IPS-NIHi7 (cell line): Measurements from ENCODE around the gene CRTC3.
"Not testable (repeated sequence)": the region's sequence is repeated elsewhere in the genome, so short reads cannot be mapped to it uniquely, and the experiment has no call there.

Experiments
- DNase-seq: peaks from one replicate; pipeline ENCODE4 v3.0.0; 2012; ENCODE audit warnings: mixed read lengths; ENCODE audit errors: extremely low spot score

CRTC3 gene, protein sequence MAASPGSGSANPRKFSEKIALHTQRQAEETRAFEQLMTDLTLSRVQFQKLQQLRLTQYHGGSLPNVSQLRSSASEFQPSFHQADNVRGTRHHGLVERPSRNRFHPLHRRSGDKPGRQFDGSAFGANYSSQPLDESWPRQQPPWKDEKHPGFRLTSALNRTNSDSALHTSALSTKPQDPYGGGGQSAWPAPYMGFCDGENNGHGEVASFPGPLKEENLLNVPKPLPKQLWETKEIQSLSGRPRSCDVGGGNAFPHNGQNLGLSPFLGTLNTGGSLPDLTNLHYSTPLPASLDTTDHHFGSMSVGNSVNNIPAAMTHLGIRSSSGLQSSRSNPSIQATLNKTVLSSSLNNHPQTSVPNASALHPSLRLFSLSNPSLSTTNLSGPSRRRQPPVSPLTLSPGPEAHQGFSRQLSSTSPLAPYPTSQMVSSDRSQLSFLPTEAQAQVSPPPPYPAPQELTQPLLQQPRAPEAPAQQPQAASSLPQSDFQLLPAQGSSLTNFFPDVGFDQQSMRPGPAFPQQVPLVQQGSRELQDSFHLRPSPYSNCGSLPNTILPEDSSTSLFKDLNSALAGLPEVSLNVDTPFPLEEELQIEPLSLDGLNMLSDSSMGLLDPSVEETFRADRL

DNA sequence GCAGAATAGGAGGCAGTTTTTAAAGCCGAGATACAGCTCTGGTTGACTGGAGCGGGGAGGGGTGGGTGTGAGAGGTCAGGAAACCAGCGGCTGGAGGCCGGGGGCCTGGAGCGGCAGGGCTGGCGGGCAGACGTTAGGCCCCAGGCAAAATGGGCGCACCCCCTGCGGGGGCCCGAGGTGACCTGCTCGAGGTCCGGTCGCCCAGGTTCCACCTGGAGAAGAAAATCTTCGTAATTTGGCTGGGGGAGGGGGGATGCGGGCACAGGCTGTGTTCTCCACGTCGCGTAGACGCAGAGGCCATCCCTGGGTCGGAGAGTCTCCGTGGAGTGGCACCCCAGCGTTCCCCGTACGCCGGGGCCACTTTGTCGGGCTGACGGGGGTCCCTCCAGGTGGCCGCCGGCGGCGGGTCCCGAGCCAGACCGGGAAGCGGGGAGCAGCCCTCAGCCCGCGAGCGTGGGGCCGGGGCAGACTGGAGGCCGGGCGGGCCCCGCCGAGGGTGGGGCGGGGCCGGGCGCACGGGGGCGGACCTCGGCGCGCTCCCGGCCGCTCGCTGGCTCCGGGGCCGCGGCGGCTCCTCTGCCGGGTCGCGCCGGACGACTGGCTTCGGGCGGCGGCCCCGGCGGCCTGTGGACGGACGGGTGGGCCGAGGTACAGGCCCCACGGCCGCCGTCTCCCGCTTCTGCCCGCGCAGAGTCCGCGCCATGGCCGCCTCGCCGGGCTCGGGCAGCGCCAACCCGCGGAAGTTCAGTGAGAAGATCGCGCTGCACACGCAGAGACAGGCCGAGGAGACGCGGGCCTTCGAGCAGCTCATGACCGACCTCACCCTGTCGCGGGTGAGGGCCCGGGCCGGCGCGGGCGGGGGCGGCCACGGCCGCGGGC, at the start of gene CRTC3:
TSS of gene CRTC3 (plus strand) at position 553 of the 879 bp plus-strand sequence. CDS start at position 702, 149 bp downstream.
- DNase-seq, result peak; percentile 81

DNA sequence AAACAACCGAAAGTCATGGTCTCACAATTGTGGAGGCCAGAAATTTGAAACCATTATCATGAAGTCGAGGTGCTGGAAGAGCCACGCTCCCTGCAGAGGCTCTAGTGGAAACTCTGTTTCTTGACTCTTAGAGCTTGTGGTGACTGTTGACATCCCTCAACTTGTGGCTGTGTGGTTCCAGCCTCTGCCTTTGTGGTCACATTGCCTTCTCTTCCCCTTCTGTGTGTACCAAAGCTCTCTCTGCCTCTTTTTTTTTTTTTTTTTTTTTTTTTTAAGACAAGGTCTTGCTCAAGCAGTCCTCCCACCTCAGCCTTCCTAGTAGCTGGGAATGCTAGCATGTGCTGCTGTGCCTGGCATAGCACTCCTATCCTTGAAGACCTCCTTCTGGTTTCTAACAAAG, 48.7 kb upstream of the CRTC3 start:
- DNase-seq, result no peak

DNA sequence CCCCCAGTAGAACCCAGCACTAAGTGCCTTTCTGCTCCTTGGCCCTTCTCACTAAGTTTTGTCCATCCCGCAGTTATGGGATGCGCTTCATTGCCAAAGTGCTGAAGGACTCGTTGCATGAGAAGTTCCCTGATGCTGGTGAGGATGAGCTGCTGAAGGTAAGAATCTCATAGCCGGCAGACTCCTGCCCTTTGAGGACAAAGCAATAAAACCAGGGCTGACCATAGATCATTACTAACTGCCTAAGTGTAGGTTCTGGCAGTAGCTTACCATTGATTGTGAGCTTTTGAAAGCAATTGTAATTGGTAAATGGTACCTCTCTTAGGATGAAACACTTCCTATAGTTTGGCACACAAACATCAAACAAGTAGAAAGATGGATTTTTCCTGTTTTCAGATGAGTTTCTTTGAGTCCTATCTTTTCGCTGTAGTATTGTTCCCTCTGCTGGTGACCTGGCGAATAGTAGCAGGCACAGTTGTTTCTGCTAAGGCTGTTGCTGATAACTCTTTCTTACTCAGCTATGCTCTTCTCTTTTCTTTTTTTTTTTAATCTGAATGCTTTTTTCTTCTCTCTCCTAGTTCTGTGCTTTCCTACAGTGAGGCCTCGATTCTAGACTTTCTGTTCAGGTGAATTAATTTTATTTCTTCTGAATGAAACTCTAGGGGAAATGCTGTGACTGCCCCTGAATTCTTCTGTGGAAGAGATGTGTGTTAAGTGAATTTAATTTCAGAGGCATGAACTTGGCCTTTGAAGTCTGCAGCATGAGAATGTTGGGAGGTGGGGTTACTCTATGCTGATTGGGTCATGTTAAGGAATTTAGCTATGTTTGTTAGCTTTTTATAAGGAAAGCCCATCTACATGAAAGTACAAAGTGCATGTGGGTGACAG, 47.4 kb upstream of the CRTC3 start:
- DNase-seq, result peak; percentile 59

DNA sequence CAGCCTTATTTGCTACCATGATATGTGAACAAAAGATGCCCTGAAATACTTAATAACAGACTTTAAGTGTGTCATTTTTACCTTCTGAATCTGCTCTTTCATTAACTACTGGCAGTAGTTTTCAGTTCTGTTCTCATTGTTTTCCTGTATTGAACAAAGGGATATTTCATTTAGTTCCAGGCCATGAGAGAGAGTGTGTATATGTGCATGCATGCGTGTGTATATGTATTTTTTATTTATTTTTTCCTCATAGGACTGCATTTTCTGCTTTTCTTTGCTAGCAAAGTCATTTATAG, 46.8 kb upstream of the CRTC3 start:
- no peak for DNase-seq

DNA sequence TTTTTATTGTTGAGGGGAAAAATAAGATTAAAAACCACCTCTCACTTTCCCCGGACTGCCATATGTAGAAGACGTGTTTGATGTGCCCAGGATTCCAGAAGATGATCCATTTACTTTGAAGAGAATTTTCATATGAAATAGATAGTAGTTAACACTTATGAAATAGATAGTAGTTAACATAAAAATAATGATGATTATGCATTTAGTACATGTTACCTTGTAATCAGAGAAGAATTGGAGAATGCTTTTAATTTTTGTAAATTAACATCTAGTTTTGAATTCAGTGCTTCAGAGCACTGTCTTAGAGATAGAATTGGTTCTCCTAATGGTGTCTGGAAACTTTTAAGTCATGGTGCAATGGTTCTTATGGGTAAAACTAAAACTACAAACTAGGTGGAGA, 46.1 kb upstream of the CRTC3 start:
- DNase-seq, result no peak

DNA sequence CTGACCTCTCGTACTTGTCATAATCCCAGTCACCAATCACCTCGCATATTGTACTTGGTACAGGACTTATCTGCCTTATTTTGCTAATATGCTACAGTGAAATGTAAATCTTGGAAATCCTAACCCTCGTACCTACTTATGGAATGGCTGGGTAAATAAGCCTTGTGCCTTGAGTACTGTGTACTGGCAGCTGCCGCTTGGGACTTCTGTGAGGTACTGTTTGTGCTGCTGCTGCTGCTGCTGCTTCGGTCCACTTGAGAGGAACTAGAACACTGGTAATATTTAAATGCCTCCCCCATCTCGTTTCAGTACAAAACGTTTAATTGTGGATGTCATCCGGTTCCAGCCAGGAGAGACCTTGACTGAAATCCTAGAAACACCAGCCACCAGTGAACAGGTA, 42.5 kb upstream of the CRTC3 start:
- no peak for DNase-seq

DNA sequence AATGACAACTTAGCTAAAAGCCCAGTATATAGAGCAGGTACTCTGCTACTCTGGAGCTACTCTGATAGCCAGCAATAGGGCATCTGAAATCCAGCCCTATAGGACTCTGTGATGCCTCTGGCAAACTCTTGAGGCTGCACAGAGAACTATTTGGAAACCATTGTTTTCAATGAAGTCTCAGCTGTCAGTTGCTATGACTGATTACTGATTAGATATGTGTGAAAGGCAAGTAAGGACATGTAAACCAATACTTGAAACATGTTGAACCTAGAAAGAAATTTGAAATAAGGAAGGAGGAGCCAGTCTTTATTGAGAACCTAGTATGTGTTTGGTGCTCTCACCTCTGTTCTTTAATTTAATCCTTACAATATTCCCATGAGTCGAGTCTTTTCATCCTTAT, 40.2 kb upstream of the CRTC3 start:
- no peak for DNase-seq

DNA sequence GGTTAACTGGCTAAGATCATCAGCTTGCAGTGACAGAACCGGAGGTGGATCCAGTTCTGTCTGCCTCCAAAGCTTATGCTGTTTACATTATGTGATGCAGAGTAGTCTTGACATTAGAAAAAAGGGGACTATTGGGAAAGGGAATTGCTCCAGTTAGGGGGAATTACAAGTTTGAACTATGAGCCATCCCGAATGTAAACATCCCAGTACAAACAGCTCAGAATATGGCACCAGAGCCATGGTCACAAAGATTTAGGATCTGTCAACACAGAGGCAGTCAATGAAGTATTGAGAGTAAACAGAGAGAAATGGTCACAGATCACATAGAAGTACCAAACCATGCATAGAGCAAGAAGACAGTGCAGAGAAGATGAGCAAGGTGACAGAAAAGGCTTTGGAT, 39.8 kb upstream of the CRTC3 start:
- DNase-seq, result no peak

DNA sequence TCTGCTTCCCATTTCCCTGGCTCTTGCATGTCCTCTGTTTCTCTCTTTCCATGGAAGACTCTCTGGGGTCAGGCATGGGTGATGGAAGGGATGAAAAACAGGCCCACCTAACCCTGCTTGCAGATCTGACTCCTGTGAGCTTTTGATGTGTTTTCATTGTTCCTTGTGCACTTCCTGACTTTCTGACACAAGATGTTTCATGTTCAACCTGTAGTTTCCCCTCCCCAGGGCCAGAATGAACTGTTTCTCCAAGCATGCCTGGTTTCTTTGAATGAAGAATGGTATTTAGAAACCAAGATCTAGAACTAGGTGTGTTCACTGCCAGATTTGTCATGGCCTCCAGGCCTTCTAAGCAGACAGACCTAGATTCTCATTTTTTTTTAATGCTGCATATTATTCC, 36.1 kb upstream of the CRTC3 start:
- DNase-seq, result no peak

DNA sequence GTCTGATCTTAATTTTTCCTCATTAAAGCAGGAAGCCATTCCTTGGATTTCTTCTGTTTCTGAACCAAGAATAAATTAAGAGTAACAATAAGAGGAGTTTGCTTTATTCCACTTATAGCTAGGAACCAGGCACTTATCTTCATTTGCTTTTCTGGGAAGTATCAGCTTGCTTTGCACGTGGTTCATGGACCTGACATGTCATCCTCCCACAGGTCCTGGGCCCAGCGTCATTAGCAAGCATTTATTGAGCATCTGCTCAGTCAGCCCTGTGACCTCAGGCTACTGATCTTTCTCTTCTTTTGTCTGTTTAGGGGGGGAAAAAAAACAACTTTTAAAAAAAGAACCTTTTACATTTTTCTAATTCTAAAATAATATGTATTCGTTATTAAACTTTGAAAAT, 34.7 kb upstream of the CRTC3 start:
- no peak for DNase-seq

DNA sequence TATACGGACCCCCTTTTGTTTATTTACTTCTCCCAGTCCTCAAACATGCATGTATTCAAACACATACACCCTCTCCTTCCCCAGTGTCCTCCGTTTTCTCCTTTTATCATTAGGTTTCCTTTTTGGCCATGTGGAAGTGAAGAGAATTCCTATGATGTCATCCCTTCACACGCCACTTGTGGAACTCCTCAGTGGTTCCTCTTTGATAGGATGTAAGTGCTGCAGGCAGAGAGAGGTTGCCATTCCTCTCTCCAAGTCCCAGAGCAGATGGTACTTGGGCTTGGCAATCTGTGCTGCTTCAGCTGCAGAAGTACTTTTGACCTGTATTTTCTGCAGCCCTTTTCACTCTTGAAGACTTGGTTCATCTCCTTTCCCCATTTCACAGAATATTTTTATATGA, 32.9 kb upstream of the CRTC3 start:
- DNase-seq, result no peak

DNA sequence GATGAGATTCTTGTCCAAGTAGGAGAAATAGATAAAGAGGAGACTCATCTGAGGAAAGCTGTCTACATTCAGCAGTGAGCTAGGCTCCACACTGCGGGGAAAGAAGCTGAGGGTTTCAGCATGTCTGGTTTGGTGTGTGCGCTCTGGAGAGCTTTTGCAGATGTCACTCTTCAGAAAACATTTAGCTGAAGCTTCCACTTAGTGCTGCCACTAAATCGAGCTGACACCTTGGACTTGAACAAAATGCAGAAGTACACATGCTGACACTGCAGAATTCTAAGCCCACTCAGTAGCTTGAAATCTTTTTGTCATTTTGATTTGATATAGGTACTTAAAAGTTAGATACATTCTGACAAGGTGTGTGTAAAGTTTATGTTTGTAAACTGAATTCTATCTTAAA, 32.3 kb upstream of the CRTC3 start:
- DNase-seq, result no peak

DNA sequence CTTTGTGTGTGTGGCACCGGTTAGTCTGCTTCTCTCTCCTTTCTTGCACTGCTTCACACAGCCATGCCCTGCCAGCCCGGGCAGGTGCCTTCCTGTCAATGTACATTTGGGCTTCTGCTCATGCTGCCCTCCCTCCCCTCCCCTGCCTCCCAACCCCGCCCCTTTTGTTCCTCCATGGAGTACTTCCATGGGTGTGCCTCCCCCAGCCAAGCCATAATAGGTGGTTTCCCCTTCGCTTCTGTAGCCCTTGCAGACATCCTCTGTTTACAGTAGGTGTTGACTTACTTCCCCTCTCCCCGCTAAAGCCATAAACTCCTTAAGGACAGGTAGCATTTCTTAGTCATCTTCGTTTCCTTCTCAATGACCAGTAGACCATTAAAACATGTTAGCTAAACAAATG, 31.8 kb upstream of the CRTC3 start:
- peak; percentile 41 for DNase-seq

DNA sequence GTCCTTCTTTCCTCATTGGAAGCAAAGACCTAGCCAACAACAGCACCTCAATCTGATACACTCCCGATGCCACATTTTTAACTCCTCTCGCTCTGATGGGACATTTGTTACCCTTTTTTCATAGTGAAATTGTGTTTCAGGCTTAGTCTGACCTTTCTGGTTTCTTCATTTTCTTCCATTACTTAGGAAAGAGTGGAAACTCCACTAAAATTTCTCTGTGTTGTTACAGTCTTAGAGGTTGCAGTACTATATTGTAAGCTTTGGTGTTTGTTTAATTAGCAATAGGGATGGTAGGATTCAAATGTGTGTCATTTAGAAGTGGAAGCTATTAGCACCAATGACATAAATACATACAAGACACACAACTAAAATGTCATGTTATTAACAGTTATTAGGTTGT, 29.6 kb upstream of the CRTC3 start:
- DNase-seq, result no peak

DNA sequence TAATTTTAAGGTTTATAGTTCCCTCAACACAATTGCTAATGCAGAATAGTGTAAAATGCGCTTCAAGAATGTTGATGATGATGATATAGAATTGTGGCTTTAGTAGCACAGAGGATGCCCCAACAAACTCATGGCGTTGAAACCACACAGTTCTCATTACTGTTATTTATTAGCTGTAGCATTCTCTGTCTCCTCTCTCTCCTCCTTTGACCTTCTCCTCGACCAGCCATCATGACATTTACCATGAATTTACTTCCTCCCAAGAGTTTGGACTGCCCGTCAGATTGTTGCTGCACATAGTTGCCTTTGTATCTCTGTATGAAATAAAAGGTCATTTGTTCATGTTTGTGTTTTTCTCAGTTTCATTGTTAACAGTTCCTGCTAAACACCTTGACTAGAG, 27.8 kb upstream of the CRTC3 start:
- DNase-seq, result no peak

DNA sequence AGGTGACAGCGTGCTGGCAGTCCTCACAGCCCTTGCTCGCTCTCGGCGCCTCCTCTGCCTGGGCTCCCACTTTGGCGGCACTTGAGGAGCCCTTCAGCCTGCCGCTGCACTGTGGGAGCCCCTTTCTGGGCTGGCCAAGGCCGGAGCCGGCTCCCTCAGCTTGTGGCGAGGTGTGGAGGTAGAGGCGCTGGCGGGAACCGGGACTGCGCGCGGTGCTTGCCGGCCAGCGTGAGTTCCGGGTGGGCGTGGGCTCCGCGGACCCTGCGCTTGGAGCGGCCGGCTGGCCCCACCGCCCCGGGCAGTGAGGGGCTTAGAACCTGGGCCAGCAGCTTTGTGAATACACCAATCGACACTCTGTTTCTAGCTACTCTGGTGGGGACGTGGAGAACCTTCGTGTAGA, 18.9 kb upstream of the CRTC3 start:
- DNase-seq, result not testable (repeated sequence)

DNA sequence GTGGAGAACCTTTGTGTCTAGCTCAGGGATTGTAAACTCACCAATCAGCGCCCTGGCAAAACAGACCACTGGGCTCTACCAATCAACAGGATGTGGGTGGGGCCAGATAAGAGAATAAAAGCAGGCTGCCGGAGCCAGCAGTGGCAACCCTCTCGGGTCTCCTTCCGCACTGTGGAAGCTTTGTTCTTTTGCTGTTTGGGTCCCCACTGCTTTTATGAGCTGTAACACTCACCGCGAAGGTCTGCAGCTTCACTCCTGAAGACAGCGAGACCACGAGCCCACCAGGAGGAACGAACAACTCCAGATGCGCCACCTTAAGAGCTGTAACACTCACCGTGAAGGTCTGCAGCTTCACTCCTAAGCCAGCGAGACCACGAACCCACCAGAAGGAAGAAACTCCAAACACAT, 18.5 kb upstream of the CRTC3 start:
- DNase-seq, result not testable (repeated sequence)

DNA sequence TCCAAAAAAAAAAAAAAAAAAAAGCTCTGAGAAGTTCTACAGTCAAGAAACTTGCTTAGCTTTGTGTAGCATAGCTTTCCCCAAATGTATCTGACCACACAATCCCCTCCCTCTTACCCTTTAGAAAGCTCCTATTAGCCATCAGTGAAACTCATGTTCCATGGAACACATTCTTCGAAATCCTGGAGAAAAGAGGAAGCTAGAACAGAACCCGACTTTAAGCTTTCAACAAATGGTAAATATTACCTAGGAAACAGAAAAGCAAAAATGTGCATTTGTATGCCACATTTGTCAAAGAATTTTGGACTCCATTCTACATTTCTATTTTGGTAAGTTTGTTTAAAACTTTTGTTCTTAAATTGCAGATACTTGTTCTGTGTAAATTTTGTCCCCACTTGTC, 17.4 kb upstream of the CRTC3 start:
- DNase-seq, result no peak

DNA sequence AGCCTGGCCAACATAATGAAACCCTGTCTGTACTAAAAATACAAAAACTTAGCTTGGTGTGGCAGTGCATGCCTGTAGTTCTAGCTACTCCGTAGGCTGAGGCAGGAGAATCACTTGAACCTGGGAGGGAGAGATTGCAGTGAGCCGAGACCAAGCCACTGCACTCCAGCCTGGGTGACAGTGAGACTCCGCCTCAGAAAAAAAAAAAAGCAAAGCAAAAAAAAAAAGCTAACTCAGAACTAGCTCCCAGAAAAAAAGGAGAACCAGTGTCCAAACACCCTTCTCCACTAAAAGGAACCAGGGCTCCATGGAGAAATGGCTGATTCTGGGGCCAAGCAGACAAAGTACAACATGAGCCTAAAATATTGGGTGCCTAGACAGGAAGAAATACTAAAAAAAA, 16.7 kb upstream of the CRTC3 start:
- DNase-seq, result no peak

DNA sequence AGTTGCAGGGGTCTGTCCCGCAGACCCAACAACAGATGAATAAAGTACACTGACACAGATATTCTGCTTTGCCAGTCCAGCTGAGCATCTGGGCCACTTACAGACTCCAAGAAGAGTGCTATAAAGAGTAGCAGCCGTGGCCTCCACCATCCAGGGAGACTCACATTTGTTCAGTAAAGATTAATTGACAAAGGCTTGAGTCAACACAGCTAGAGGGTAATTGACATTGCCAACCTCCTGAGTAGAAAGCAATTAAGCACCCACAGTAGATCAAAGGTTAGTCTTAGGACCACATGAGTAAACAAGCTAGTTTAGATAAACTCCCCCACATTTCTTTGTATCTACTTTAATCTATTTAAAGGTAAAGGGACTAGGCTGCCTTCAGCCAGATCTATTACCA, 16.3 kb upstream of the CRTC3 start:
- DNase-seq, result no peak

DNA sequence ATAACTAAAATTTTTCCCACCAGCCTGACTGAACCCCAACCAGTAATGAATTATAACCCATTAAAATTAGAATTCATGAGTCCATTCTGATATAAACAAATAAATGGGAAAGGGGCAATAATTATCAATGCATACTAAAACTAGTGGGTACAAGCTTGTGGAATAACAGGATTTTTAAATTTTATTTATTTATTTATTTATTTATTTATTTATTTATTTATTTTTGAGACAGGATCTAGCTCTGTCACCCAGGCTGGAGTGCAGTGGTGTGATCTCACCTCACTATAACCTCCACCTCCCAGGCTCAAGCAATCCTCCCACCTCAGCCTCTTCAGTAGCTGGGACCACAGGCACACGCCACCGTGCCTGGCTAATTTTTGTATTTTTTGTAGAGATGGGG, 15.8 kb upstream of the CRTC3 start:
- DNase-seq, result not testable (repeated sequence)

DNA sequence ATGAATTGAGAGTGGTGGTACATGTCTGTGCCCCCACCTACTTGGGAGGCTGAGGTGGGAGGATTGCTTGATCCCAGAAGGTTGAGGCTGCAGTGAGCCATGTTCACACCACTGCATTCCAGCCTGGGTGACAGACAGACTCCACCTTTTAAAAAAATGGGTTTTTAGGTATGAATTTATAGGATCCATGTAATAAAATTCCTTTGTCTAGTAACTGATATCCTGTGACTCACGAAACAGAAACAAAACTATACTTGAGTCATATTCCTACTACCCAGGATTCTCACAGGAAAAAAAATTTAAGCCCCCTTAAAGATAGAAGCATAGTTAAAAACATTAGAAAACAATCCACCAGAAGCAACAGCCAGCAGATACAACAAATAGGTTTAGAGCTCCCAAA, 10.0 kb upstream of the CRTC3 start:
- no peak for DNase-seq
